OCI-LY7 (cell line): ENCODE data around the gene ZCCHC3. TPM values are rescaled to one million over a fixed set of nuclear protein-coding genes. Genes with fewer than 3 reads are reported as not detected.

Experiments
- BruUV-seq: library from RNA; stranded (reverse); fragments of 400-500 nt; replicated peaks from 2 replicates; lab custom pipeline; 2021; lab: Mats Ljungman, UMichigan
- CTCF ChIA-PET: fragments of 300-600 bp; sonication (Branson Sonifier 250); formaldehyde crosslinking; loops from one replicate; lab custom pipeline; 2022; ENCODE audit warnings: antibody characterized with exemption; ENCODE audit not compliant: unreplicated experiment; lab: Charles Lee
- POLR2A ChIA-PET: fragments of 300-600 bp; sonication (Branson Sonifier 250); formaldehyde crosslinking; loops from one replicate; lab custom pipeline; 2022; ENCODE audit warnings: antibody characterized with exemption; lab: Charles Lee
- DNase-seq: peaks from one replicate; pipeline ENCODE4 v3.0.0-alpha.2; 2015; ENCODE audit warnings: low spot score
- H2AFZ ChIP-seq: fragments of 200-600 bp; sonication (generic), shearing (Covaris generic); 2 replicates; pipeline ENCODE4 v1.6.1; 2014; ENCODE audit warnings: mild to moderate bottlenecking, antibody characterized with exemption, low read length, moderate library complexity
- H3K27ac ChIP-seq: fragments of 200-600 bp; sonication (generic); 2 replicates; pipeline ENCODE4 v1.5.1; 2014; ENCODE audit warnings: mixed run types, low read depth, mild to moderate bottlenecking, moderate library complexity, low read length, inconsistent platforms; ENCODE audit not compliant: poor library complexity, severe bottlenecking
- H3K36me3 ChIP-seq: fragments of 200-600 bp; sonication (generic); 2 replicates; pipeline ENCODE4 v1.6.1; 2014; ENCODE audit warnings: mild to moderate bottlenecking, antibody characterized with exemption, low read length, moderate library complexity, mixed read lengths; ENCODE audit not compliant: insufficient read depth
- H3K4me1 ChIP-seq: fragments of 200-600 bp; sonication (generic); 2 replicates; pipeline ENCODE4 v1.5.1; 2014; ENCODE audit warnings: mild to moderate bottlenecking, low read length; ENCODE audit not compliant: insufficient read depth, poor library complexity, severe bottlenecking
- H3K4me2 ChIP-seq: fragments of 200-600 bp; sonication (generic); 2 replicates; pipeline ENCODE4 v1.6.1; 2014; ENCODE audit warnings: mild to moderate bottlenecking, low read length
- H3K4me3 ChIP-seq: fragments of 200-600 bp; sonication (generic); 2 replicates; pipeline ENCODE4 v1.5.1; 2014; ENCODE audit warnings: mild to moderate bottlenecking, low read depth, low read length; ENCODE audit not compliant: poor library complexity, severe bottlenecking
- H3K79me2 ChIP-seq: fragments of 200-600 bp; sonication (generic); 2 replicates; pipeline ENCODE4 v1.6.1; 2016; ENCODE audit warnings: low read depth, mild to moderate bottlenecking, low read length, moderate library complexity, mixed read lengths; ENCODE audit not compliant: insufficient read depth
- H3K9me2 ChIP-seq: fragments of 200-600 bp; sonication (generic); 2 replicates; pipeline ENCODE4 v1.6.1; 2016; ENCODE audit warnings: mild to moderate bottlenecking, low read length, mixed read lengths; ENCODE audit not compliant: insufficient read depth
- H3K9me3 ChIP-seq: fragments of 200-600 bp; sonication (generic); 2 replicates; pipeline ENCODE4 v1.6.1; 2014; ENCODE audit warnings: mild to moderate bottlenecking, mixed run types, low read length, mixed read lengths
- H4K20me1 ChIP-seq: fragments of 200-600 bp; sonication (generic); 2 replicates; pipeline ENCODE4 v1.6.1; 2014; ENCODE audit warnings: mild to moderate bottlenecking, antibody characterized with exemption, low read length, moderate library complexity, mixed read lengths; ENCODE audit not compliant: insufficient read depth
- CTCF ChIP-seq: fragments of 200-600 bp; sonication (generic); conservative IDR thresholded peaks from 2 replicates; pipeline ENCODE4 v1.5.1; 2014; ENCODE audit warnings: mild to moderate bottlenecking, antibody characterized with exemption, low read length, moderate library complexity, mixed read lengths
- EZH2phosphoT487 ChIP-seq: fragments of 200-600 bp; sonication (generic); IDR thresholded peaks from 2 replicates; pipeline ENCODE4 v1.6.1; 2018; ENCODE audit warnings: low read depth, borderline replicate concordance, mild to moderate bottlenecking, mixed run types, antibody characterized with exemption, low read length, moderate library complexity, mixed read lengths
- intact Hi-C: fragments of 100-400 bp; cut with micrococcal nuclease; formaldehyde crosslinking; loops from one replicate; pipeline ENCODE4 v1.10.0; 2022; ENCODE audit not compliant: unreplicated experiment
- total RNA-seq, 2 experiments: library from RNA; depleted of rRNA in 1 of 2; stranded (reverse); fragments of >200 nt in 1 of 2; shearing (Covaris generic) in 1 of 2; gene quantifications; 2 replicates each; pipeline ENCODE4 v1.2.3, GENCODE V29; 2014 to 2022

Gene ZCCHC3
- total RNA-seq, 2 experiments from 2014 or later: 35.6 to 45.3 TPM

DNA sequence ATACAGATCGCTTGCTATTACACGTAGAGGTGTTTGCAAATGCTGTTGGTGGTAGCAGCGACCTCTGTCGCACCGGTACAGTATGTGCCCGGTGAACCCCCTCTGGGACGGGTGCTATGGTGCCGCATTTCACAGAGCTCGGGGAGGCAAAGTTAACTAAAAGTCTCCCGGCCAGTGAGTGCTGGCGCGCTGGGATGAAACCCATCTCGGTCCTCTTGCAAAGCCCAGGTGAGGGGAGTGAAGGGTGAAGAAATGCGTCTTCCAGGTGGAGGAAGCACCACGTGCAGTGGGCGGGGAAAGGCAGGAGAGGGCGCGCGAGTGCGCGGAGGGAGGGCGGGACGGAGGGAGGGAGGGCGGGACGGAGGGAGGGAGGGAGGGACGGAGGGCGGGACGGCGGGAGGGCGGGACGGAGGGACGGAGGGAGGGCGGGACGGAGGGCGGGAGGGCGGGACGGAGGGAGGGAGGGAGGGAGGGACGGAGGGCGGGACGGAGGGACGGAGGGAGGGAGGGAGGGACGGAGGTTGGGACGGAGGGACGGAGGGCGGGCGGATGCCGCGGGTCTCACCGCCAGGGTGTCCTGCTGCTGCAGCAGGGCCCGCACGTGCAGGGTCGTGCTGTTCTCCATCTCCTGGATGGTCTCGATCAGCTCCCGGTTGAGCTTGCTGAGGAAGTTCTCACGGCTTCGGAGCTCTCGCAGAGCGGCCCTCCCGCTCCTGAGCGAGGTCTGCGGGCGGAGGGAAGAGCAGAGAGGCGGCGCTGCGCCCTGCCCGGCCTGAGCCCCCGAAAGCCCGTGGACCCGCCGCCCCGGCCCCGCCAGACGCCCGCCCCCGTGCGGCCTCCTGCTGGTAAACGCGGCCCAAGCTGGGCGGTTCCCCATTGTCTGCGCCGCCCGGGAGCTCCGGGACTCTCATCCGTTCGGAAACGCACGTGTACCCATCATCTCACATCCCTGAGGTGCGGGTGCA is 18.5 kb upstream of the ZCCHC3 start:
- Histone ChIP-seq H4K20me1 (no peaks in the 10 kb centered on the region), H3K4me3 (no peak overlapping the region), H3K36me3 (peaks cover 11% of the 10 kb centered on the region; the same call in 1 of the 2 replicates), H3K79me2 (no peaks in the 10 kb centered on the region), H3K27ac (no peak overlapping the region), H2AFZ (no peak overlapping the region), H3K4me1 (no peaks in the 10 kb centered on the region), H3K9me2 (no peaks in the 10 kb centered on the region), H3K4me2 (no peak overlapping the region), H3K9me3 (no peaks in the 10 kb centered on the region)
- CTCF ChIA-PET: no interaction called here
- BruUV-seq: no TSS peak
- no peak for DNase-seq
- POLR2A ChIA-PET: no interaction called here
- no peak for TF ChIP-seq CTCF
- no peak for TF ChIP-seq EZH2phosphoT487
- intact Hi-C loops: no loop called here

GRCh38 chr20:284172-284571 is 13.2 kb upstream of the ZCCHC3 start:
- CTCF ChIA-PET: no interaction called here
- no peak for DNase-seq
- Histone ChIP-seq H3K27ac (no peak overlapping the region), H3K4me1 (no peaks in the 10 kb centered on the region), H4K20me1 (no peaks in the 10 kb centered on the region), H3K36me3 (no peaks in the 10 kb centered on the region), H2AFZ (no peak overlapping the region), H3K79me2 (no peaks in the 10 kb centered on the region), H3K9me3 (no peaks in the 10 kb centered on the region), H3K4me2 (no peak overlapping the region), H3K4me3 (no peak overlapping the region), H3K9me2 (no peaks in the 10 kb centered on the region)
- intact Hi-C loops: no loop called here
- POLR2A ChIA-PET: no interaction called here
- TF ChIP-seq EZH2phosphoT487: no peak
- TF ChIP-seq CTCF: no peak
- no TSS peak for BruUV-seq

- Histone ChIP-seq H3K9me2 (no peaks in the 10 kb centered on the region), H3K9me3 (no peaks in the 10 kb centered on the region), H3K27ac (no peak overlapping the region), H3K4me1 (peaks cover 16% of the 10 kb centered on the region), H3K79me2 (no peaks in the 10 kb centered on the region), H3K4me2 (no peak overlapping the region), H2AFZ (no peak overlapping the region), H3K4me3 (no peak overlapping the region), H3K36me3 (no peaks in the 10 kb centered on the region), H4K20me1 (no peaks in the 10 kb centered on the region)
- POLR2A ChIA-PET: no interaction called here
- CTCF ChIA-PET: no interaction called here
- TF ChIP-seq CTCF (no peak), EZH2phosphoT487 (no peak)
- intact Hi-C loops: no loop called here
- no peak for DNase-seq
- no TSS peak for BruUV-seq
Measured at GRCh38 chr20:286508-286907, 10.9 kb upstream of the ZCCHC3 start.
